Tibial nerve (tissue), 4 donors: ENCODE results near the gene BCL2L14.

Experiments used
- CTCF ChIP-seq, 5 experiments: fragments of 200-600 bp in 3 of 5; fragments of 450-650 bp in 2 of 5; sonication (generic) in 3 of 5; IDR thresholded peaks; one replicate each; pipeline ENCODE4 v1.5.1; 2016 to 2019; ENCODE audit warnings: antibody characterized with exemption in 5 of 5, mild to moderate bottlenecking in 3 of 5, moderate library complexity in 2 of 5
- EP300 ChIP-seq, 2 donors: sonication (generic); formaldehyde crosslinking; IDR thresholded peaks; one replicate each; pipeline ENCODE4 v1.6.1; 2017; ENCODE audit warnings: antibody characterized with exemption in 2 of 2, mild to moderate bottlenecking in 1 of 2
- POLR2A ChIP-seq, 2 donors: fragments of 450-650 bp; IDR thresholded peaks; one replicate each; pipeline ENCODE4 v1.6.1; 2017; ENCODE audit warnings: antibody characterized with exemption in 2 of 2, mild to moderate bottlenecking in 2 of 2, moderate library complexity in 2 of 2

- no peak for TF ChIP-seq POLR2A (IDR thresholded peaks at IDR 0.05)
- TF ChIP-seq CTCF (IDR thresholded peaks at IDR 0.05) = no peak
- TF ChIP-seq EP300 (IDR thresholded peaks at IDR 0.05) = no peak
These were observed 1.5 kb downstream of the BCL2L14 start for GRCh38 chr12:12072064-12072760.
